ENCODE results near the gene FUT8. TPM values are rescaled to one million over a fixed set of nuclear protein-coding genes. Genes with fewer than 3 reads are reported as not detected.

FUT8 gene
- total RNA-seq, 1 experiment from 2014 or later = 42.3 TPM

- TF ChIP-seq EZH2 (IDR thresholded peaks at IDR 0.05) (no peak), POLR2A (IDR thresholded peaks at IDR 0.05; ENCODE audit: borderline replicate concordance, extremely low read depth, insufficient read depth, insufficient read length) (no peak), ZNF274 (IDR thresholded peaks at IDR 0.05; ENCODE audit: low read depth, low read length) (no peak), YY1 (IDR thresholded peaks at IDR 0.05; ENCODE audit: extremely low read depth, insufficient replicate concordance, low read depth, low read length) (no peak), FOSL1 (IDR thresholded peaks at IDR 0.05; ENCODE audit: low read depth) (no peak)
- H3K9me2 ChIP-seq (ENCODE audit: insufficient read depth) = no peaks in the 10 kb centered on the region
- H4K20me1 ChIP-seq (ENCODE audit: insufficient read depth) = no peaks in the 10 kb centered on the region
- CTCF ChIA-PET = no interaction called here
- no peak overlapping the region for H3K9ac ChIP-seq (ENCODE audit: low read length)
- H3K79me2 ChIP-seq (ENCODE audit: insufficient read depth, low read length) = no peaks in the 10 kb centered on the region
- H3K27ac ChIP-seq (ENCODE audit: low read depth, low read length) = no peak overlapping the region
- H2AFZ ChIP-seq (ENCODE audit: low read depth, low read length, poor library complexity, severe bottlenecking) = no peak overlapping the region
- H3K27me3 ChIP-seq (ENCODE audit: insufficient read depth, low read length) = no peaks in the 10 kb centered on the region
- POLR2A ChIA-PET = no interaction called here
- no peak overlapping the region for H3K4me3 ChIP-seq (replicated peaks in 1 of 2; ENCODE audit: low read depth in 1 of 2, low read length in 2 of 2)
- H3K36me3 ChIP-seq (ENCODE audit: control insufficient read depth in 1 of 2, insufficient read depth in 2 of 2, low read length in 2 of 2) = no peaks in the 10 kb centered on the region
- no peak for DNase-seq (ENCODE audit: low read depth, low spot score)
- intact Hi-C loops (cut with micrococcal nuclease) = no loop called here
- no peaks in the 10 kb centered on the region for H3K4me1 ChIP-seq (ENCODE audit: control insufficient read depth in 1 of 2, insufficient read depth in 2 of 2, low read length in 2 of 2)
- RAD21 ChIA-PET (ENCODE audit: low non-redundant PET in 1 of 2, low total read pairs in 2 of 2, uncharacterized antibody in 2 of 2, unreplicated experiment in 2 of 2) = no interaction called here
- no peak overlapping the region for H3K4me2 ChIP-seq (ENCODE audit: low read length)
- no peak for ATAC-seq
- H3K9me3 ChIP-seq (ENCODE audit: control insufficient read depth in 1 of 2, insufficient read depth in 1 of 2, low read depth in 1 of 2, low read length in 2 of 2) = no peaks in the 10 kb centered on the region; a peak in 1 of 4 replicates
- BruUV-seq (replicated peaks) = no TSS peak
Measured at GRCh38 chr14:65704437-65704836, 291.9 kb downstream of the FUT8 start.

DNA sequence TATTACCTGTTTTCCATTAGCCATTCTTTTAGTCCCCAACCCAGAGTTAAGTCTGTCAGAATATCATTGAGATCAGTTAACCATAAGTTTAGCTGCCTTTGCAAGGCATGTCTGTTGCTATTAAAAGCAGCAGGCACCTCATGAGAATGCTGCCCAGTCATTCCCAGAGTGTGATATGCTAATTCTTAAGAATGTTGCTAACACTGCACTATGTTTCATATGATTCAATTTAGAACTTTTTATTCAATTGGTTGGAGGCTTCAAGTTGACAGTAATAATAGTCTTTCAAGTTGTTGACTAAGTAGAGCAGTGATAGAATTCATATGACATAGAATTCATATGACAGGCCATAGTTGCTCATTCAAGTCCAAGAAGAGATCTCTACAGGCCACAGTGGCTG is 292.3 kb downstream of the FUT8 start:
- no peaks in the 10 kb centered on the region for H4K20me1 ChIP-seq (ENCODE audit: insufficient read depth)
- ChIA-PET POLR2A (no interaction called here), RAD21 (ENCODE audit: low non-redundant PET in 1 of 2, low total read pairs in 2 of 2, uncharacterized antibody in 2 of 2, unreplicated experiment in 2 of 2) (no interaction called here), CTCF (no interaction called here)
- DNase-seq (ENCODE audit: low read depth, low spot score) = no peak
- no peak overlapping the region for H2AFZ ChIP-seq (ENCODE audit: low read depth, low read length, poor library complexity, severe bottlenecking)
- no peaks in the 10 kb centered on the region for H3K36me3 ChIP-seq (ENCODE audit: control insufficient read depth in 1 of 2, insufficient read depth in 2 of 2, low read length in 2 of 2)
- no peak for ATAC-seq
- no peaks in the 10 kb centered on the region for H3K9me2 ChIP-seq (ENCODE audit: insufficient read depth)
- H3K27ac ChIP-seq (ENCODE audit: low read depth, low read length) = no peak overlapping the region
- no peaks in the 10 kb centered on the region for H3K27me3 ChIP-seq (ENCODE audit: insufficient read depth, low read length)
- no peaks in the 10 kb centered on the region; a peak in 1 of 4 replicates for H3K9me3 ChIP-seq (ENCODE audit: control insufficient read depth in 1 of 2, insufficient read depth in 1 of 2, low read depth in 1 of 2, low read length in 2 of 2)
- no peaks in the 10 kb centered on the region for H3K4me1 ChIP-seq (ENCODE audit: control insufficient read depth in 1 of 2, insufficient read depth in 2 of 2, low read length in 2 of 2)
- no peak overlapping the region for H3K4me3 ChIP-seq (replicated peaks in 1 of 2; ENCODE audit: low read depth in 1 of 2, low read length in 2 of 2)
- no peak overlapping the region for H3K4me2 ChIP-seq (ENCODE audit: low read length)
- H3K9ac ChIP-seq (ENCODE audit: low read length) = no peak overlapping the region
- BruUV-seq (replicated peaks) = no TSS peak
- intact Hi-C loops (cut with micrococcal nuclease) = no loop called here
- H3K79me2 ChIP-seq (ENCODE audit: insufficient read depth, low read length) = no peaks in the 10 kb centered on the region
- TF ChIP-seq EGR1 (IDR thresholded peaks at IDR 0.05; ENCODE audit: low read depth) = no peak
- no peak for TF ChIP-seq EZH2 (IDR thresholded peaks at IDR 0.05)
- TF ChIP-seq ELF1 (IDR thresholded peaks at IDR 0.05; ENCODE audit: borderline replicate concordance, low read depth) = no peak
- TF ChIP-seq REST (IDR thresholded peaks at IDR 0.05; ENCODE audit: low read depth) = no peak
- no peak for TF ChIP-seq FOSL1 (IDR thresholded peaks at IDR 0.05; ENCODE audit: low read depth)
- TF ChIP-seq POLR2A (IDR thresholded peaks at IDR 0.05; ENCODE audit: borderline replicate concordance, extremely low read depth, insufficient read depth, insufficient read length) = no peak
- no peak for TF ChIP-seq MAX (IDR thresholded peaks at IDR 0.05)
- TF ChIP-seq YY1 (IDR thresholded peaks at IDR 0.05; ENCODE audit: extremely low read depth, insufficient replicate concordance, low read depth, low read length) = no peak
- no peak for TF ChIP-seq SRF (IDR thresholded peaks at IDR 0.05; ENCODE audit: low read depth)
- no peak for TF ChIP-seq SP1 (IDR thresholded peaks at IDR 0.05; ENCODE audit: low read depth)
- TF ChIP-seq, protein P1, sequence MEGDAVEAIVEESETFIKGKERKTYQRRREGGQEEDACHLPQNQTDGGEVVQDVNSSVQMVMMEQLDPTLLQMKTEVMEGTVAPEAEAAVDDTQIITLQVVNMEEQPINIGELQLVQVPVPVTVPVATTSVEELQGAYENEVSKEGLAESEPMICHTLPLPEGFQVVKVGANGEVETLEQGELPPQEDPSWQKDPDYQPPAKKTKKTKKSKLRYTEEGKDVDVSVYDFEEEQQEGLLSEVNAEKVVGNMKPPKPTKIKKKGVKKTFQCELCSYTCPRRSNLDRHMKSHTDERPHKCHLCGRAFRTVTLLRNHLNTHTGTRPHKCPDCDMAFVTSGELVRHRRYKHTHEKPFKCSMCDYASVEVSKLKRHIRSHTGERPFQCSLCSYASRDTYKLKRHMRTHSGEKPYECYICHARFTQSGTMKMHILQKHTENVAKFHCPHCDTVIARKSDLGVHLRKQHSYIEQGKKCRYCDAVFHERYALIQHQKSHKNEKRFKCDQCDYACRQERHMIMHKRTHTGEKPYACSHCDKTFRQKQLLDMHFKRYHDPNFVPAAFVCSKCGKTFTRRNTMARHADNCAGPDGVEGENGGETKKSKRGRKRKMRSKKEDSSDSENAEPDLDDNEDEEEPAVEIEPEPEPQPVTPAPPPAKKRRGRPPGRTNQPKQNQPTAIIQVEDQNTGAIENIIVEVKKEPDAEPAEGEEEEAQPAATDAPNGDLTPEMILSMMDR (IDR thresholded peaks at IDR 0.05 in 2 of 3, conservative IDR thresholded peaks at IDR 0.05 in 1 of 3; ENCODE audit: borderline replicate concordance in 1 of 3, insufficient read depth in 1 of 3, low read depth in 2 of 3, low read length in 2 of 3) = no peak
- TF ChIP-seq RAD21 (IDR thresholded peaks at IDR 0.05; ENCODE audit: low read depth) = no peak

All from HCT116 (cell line).